Neural cell (in vitro differentiated cells): ENCODE results near the gene MYO18B.

Experiments
- CTCF ChIP-seq: fragments of 450-650 bp; IDR thresholded peaks from 2 replicates; pipeline ENCODE4 v1.5.1; 2014; ENCODE audit warnings: antibody characterized with exemption, mild to moderate bottlenecking, moderate library complexity; ENCODE audit not compliant: poor library complexity, severe bottlenecking
- EZH2 ChIP-seq: fragments of 200-600, 300-800 bp; shearing (Covaris generic), sonication (generic); IDR thresholded peaks from 2 replicates; pipeline ENCODE4 v1.6.1; 2014; ENCODE audit warnings: antibody characterized with exemption, low read length, borderline replicate concordance, mild to moderate bottlenecking; ENCODE audit not compliant: insufficient read depth, poor library complexity, severe bottlenecking
- MXI1 ChIP-seq: fragments of 450-650 bp; conservative IDR thresholded peaks from 2 replicates; pipeline ENCODE4 v1.6.1; 2014; ENCODE audit warnings: antibody characterized with exemption, mild to moderate bottlenecking; ENCODE audit not compliant: poor library complexity, severe bottlenecking
- POLR2AphosphoS5 ChIP-seq: IDR thresholded peaks from 2 replicates; pipeline ENCODE4 v1.6.1; 2012
- RAD21 ChIP-seq: fragments of 450-650 bp; conservative IDR thresholded peaks from 2 replicates; pipeline ENCODE4 v1.6.1; 2014; ENCODE audit warnings: antibody characterized with exemption, mild to moderate bottlenecking, moderate library complexity
- TAF1 ChIP-seq: IDR thresholded peaks from 2 replicates; pipeline ENCODE4 v1.6.1; 2012; ENCODE audit warnings: low read depth

- TF ChIP-seq MXI1 (no peak), CTCF (no peak), RAD21 (no peak), TAF1 (no peak), POLR2AphosphoS5 (no peak), EZH2 (no peak)
Measured at GRCh38 chr22:25711491-25711890, 30.5 kb upstream of the MYO18B start.
